Activated naive CD4-positive, alpha-beta T cell treated with anti-CD3 and anti-CD28 coated beads, Interleukin-2, amount 50 U/mL, for 24 hours (primary cell): ENCODE results near the gene AKAP13.
"Not testable (repeated sequence)": the region's sequence is repeated elsewhere in the genome, so short reads cannot be mapped to it uniquely, and the experiment has no call there.

Source experiments
- H3K27ac Mint-ChIP-seq: one replicate; pipeline ENCODE4 v1.8.0; 2021; ENCODE audit warnings: mild to moderate bottlenecking, mixed read lengths
- H3K27me3 Mint-ChIP-seq: one replicate; pipeline ENCODE4 v1.8.0; 2021; ENCODE audit warnings: mixed read lengths
- H3K36me3 Mint-ChIP-seq: one replicate; pipeline ENCODE4 v1.8.0; 2021; ENCODE audit warnings: mixed read lengths
- H3K4me1 Mint-ChIP-seq: one replicate; pipeline ENCODE4 v1.8.0; 2021; ENCODE audit warnings: mixed read lengths
- H3K4me3 Mint-ChIP-seq: one replicate; pipeline ENCODE4 v1.8.0; 2021; ENCODE audit warnings: mild to moderate bottlenecking, mixed read lengths
- H3K9me3 Mint-ChIP-seq: one replicate; pipeline ENCODE4 v1.8.0; 2021; ENCODE audit warnings: mixed read lengths

The AKAP13 gene

GRCh38 chr15:85520650-85521049 is 140.2 kb downstream of the AKAP13 start:
- Mint-ChIP-seq H3K9me3 (no peaks in the 10 kb centered on the region), H3K36me3 (peaks cover 7% of the 10 kb centered on the region), H3K4me1 (peaks cover 56% of the 10 kb centered on the region), H3K27ac (no peak overlapping the region), H3K27me3 (no peaks in the 10 kb centered on the region), H3K4me3 (no peak overlapping the region)

- peaks cover 9% of the 10 kb centered on the region for H3K36me3 Mint-ChIP-seq
- H3K9me3 Mint-ChIP-seq = no peaks in the 10 kb centered on the region
- H3K4me3 Mint-ChIP-seq = no peak overlapping the region
- H3K27me3 Mint-ChIP-seq = no peaks in the 10 kb centered on the region
- H3K27ac Mint-ChIP-seq = peak overlapping the region; percentile 75
- H3K4me1 Mint-ChIP-seq = peaks cover 38% of the 10 kb centered on the region
These were observed 143.1 kb downstream of the AKAP13 start for GRCh38 chr15:85523530-85523929.

- H3K9me3 Mint-ChIP-seq = no peaks in the 10 kb centered on the region
- no peak overlapping the region for H3K4me3 Mint-ChIP-seq
- peaks cover 37% of the 10 kb centered on the region for H3K4me1 Mint-ChIP-seq
- peak overlapping the region; percentile 21 for H3K27ac Mint-ChIP-seq
- no peaks in the 10 kb centered on the region for H3K27me3 Mint-ChIP-seq
- peaks cover 13% of the 10 kb centered on the region for H3K36me3 Mint-ChIP-seq
These were observed 145.4 kb downstream of the AKAP13 start for GRCh38 chr15:85525755-85526154.

- Mint-ChIP-seq H3K4me3 (no peak overlapping the region), H3K9me3 (no peaks in the 10 kb centered on the region), H3K36me3 (peaks cover 11% of the 10 kb centered on the region), H3K4me1 (peaks cover 44% of the 10 kb centered on the region), H3K27me3 (no peaks in the 10 kb centered on the region), H3K27ac (no peak overlapping the region)
These were observed 147.5 kb downstream of the AKAP13 start for GRCh38 chr15:85527895-85528294.

GRCh38 chr15:85530079-85530478 is 149.7 kb downstream of the AKAP13 start:
- H3K4me1 Mint-ChIP-seq = peaks cover 56% of the 10 kb centered on the region
- no peaks in the 10 kb centered on the region for H3K9me3 Mint-ChIP-seq
- peaks cover 13% of the 10 kb centered on the region for H3K36me3 Mint-ChIP-seq
- no peaks in the 10 kb centered on the region for H3K27me3 Mint-ChIP-seq
- H3K27ac Mint-ChIP-seq = no peak overlapping the region
- no peak overlapping the region for H3K4me3 Mint-ChIP-seq

GRCh38 chr15:85531083-85531482 is 150.7 kb downstream of the AKAP13 start:
- peaks cover 52% of the 10 kb centered on the region for H3K4me1 Mint-ChIP-seq
- H3K9me3 Mint-ChIP-seq = no peaks in the 10 kb centered on the region
- H3K36me3 Mint-ChIP-seq = peaks cover 13% of the 10 kb centered on the region
- H3K27ac Mint-ChIP-seq = no peak overlapping the region
- H3K4me3 Mint-ChIP-seq = no peak overlapping the region
- no peaks in the 10 kb centered on the region for H3K27me3 Mint-ChIP-seq

GRCh38 chr15:85532689-85533088 is 152.3 kb downstream of the AKAP13 start:
- peaks cover 53% of the 10 kb centered on the region for H3K4me1 Mint-ChIP-seq
- no peaks in the 10 kb centered on the region for H3K9me3 Mint-ChIP-seq
- no peak overlapping the region for H3K4me3 Mint-ChIP-seq
- H3K27me3 Mint-ChIP-seq = no peaks in the 10 kb centered on the region
- H3K27ac Mint-ChIP-seq = peak overlapping the region; percentile 56
- peaks cover 12% of the 10 kb centered on the region for H3K36me3 Mint-ChIP-seq

- peak overlapping the region; percentile 5 for H3K27ac Mint-ChIP-seq
- peak overlapping the region; percentile 20 for H3K4me3 Mint-ChIP-seq
- H3K4me1 Mint-ChIP-seq = peaks cover 53% of the 10 kb centered on the region
- no peaks in the 10 kb centered on the region for H3K27me3 Mint-ChIP-seq
- H3K9me3 Mint-ChIP-seq = no peaks in the 10 kb centered on the region
- H3K36me3 Mint-ChIP-seq = peaks cover 12% of the 10 kb centered on the region
These were observed 153.6 kb downstream of the AKAP13 start for GRCh38 chr15:85534031-85534430.

- H3K27me3 Mint-ChIP-seq, H3K27ac Mint-ChIP-seq, H3K9me3 Mint-ChIP-seq, H3K4me3 Mint-ChIP-seq: not testable (repeated sequence)
- Mint-ChIP-seq H3K36me3 (peaks cover 11% of the 10 kb centered on the region), H3K4me1 (peaks cover 66% of the 10 kb centered on the region)
These were observed 155.3 kb downstream of the AKAP13 start for GRCh38 chr15:85535533-85536330.

- Mint-ChIP-seq H3K4me1 (peaks cover 67% of the 10 kb centered on the region), H3K4me3 (no peak overlapping the region), H3K27me3 (no peaks in the 10 kb centered on the region), H3K9me3 (no peaks in the 10 kb centered on the region), H3K27ac (no peak overlapping the region), H3K36me3 (peaks cover 10% of the 10 kb centered on the region)
These were observed 155.9 kb downstream of the AKAP13 start for GRCh38 chr15:85536341-85536740.

- Mint-ChIP-seq H3K27me3 (no peaks in the 10 kb centered on the region), H3K36me3 (peaks cover 7% of the 10 kb centered on the region), H3K27ac (no peak overlapping the region), H3K9me3 (no peaks in the 10 kb centered on the region), H3K4me3 (no peak overlapping the region), H3K4me1 (peaks cover 69% of the 10 kb centered on the region)
These were observed 159.1 kb downstream of the AKAP13 start for GRCh38 chr15:85539491-85539890.

- no peak overlapping the region for H3K4me3 Mint-ChIP-seq
- peaks cover 68% of the 10 kb centered on the region for H3K4me1 Mint-ChIP-seq
- H3K27ac Mint-ChIP-seq = no peak overlapping the region
- H3K27me3 Mint-ChIP-seq = no peaks in the 10 kb centered on the region
- no peaks in the 10 kb centered on the region for H3K9me3 Mint-ChIP-seq
- peaks cover 7% of the 10 kb centered on the region for H3K36me3 Mint-ChIP-seq
These were observed 159.8 kb downstream of the AKAP13 start for GRCh38 chr15:85540085-85540797.

GRCh38 chr15:85541744-85542143 is 161.3 kb downstream of the AKAP13 start:
- Mint-ChIP-seq H3K27ac (no peak overlapping the region), H3K9me3 (no peaks in the 10 kb centered on the region), H3K4me1 (peaks cover 64% of the 10 kb centered on the region), H3K27me3 (no peaks in the 10 kb centered on the region), H3K36me3 (peaks cover 6% of the 10 kb centered on the region), H3K4me3 (no peak overlapping the region)

- H3K4me1 Mint-ChIP-seq = peaks cover 68% of the 10 kb centered on the region
- H3K4me3 Mint-ChIP-seq = no peak overlapping the region
- peaks cover 7% of the 10 kb centered on the region for H3K36me3 Mint-ChIP-seq
- no peaks in the 10 kb centered on the region for H3K27me3 Mint-ChIP-seq
- H3K27ac Mint-ChIP-seq = no peak overlapping the region
- no peaks in the 10 kb centered on the region for H3K9me3 Mint-ChIP-seq
These were observed 162.1 kb downstream of the AKAP13 start for GRCh38 chr15:85542488-85542887.

GRCh38 chr15:85542895-85543331 is 162.5 kb downstream of the AKAP13 start:
- Mint-ChIP-seq H3K4me1 (peaks cover 72% of the 10 kb centered on the region), H3K9me3 (no peaks in the 10 kb centered on the region), H3K36me3 (peaks cover 7% of the 10 kb centered on the region), H3K4me3 (no peak overlapping the region), H3K27me3 (no peaks in the 10 kb centered on the region), H3K27ac (no peak overlapping the region)

GRCh38 chr15:85543741-85544155 is 163.3 kb downstream of the AKAP13 start:
- H3K27me3 Mint-ChIP-seq = no peaks in the 10 kb centered on the region
- peak overlapping the region; percentile 49 for H3K4me3 Mint-ChIP-seq
- peak overlapping the region; percentile 13 for H3K27ac Mint-ChIP-seq
- peaks cover 75% of the 10 kb centered on the region for H3K4me1 Mint-ChIP-seq
- no peaks in the 10 kb centered on the region for H3K9me3 Mint-ChIP-seq
- H3K36me3 Mint-ChIP-seq = peaks cover 7% of the 10 kb centered on the region
